Prostate gland (tissue), 2 donors: ENCODE results near the gene KCNJ14.

Source experiments
- CTCF ChIP-seq, 4 experiments: fragments of 200-600 bp in 2 of 4; fragments of 450-650 bp in 2 of 4; sonication (generic) in 2 of 4; IDR thresholded peaks; 1 replicate in 3 of 4; 2 replicates in 1 of 4; pipeline ENCODE4 v1.5.1; 2016 to 2019; ENCODE audit warnings: antibody characterized with exemption in 4 of 4, mild to moderate bottlenecking in 2 of 4, moderate library complexity in 2 of 4
- POLR2A ChIP-seq: fragments of 450-650 bp; IDR thresholded peaks from one replicate; pipeline ENCODE4 v1.6.1; 2016; ENCODE audit warnings: antibody characterized with exemption, mild to moderate bottlenecking
- POLR2AphosphoS5 ChIP-seq: sonication (generic); formaldehyde crosslinking; IDR thresholded peaks from one replicate; pipeline ENCODE4 v1.6.1; 2017; ENCODE audit warnings: antibody characterized with exemption

GRCh38 chr19:48405850-48406249, 49.5 kb upstream of the KCNJ14 start:
- TF ChIP-seq CTCF (IDR thresholded peaks at IDR 0.05) (no peak), POLR2A (no peak), POLR2AphosphoS5 (no peak)
